DMS114 treated with DMSO at 0.1 percent for 48 hours (cell line): Measurements from ENCODE around the gene CD82.
A peak's percentile ranks its signal among the peaks of the same experiment; 100 is the strongest.
"Not testable (repeated sequence)": the region's sequence is repeated elsewhere in the genome, so short reads cannot be mapped to it uniquely, and the experiment has no call there.

Experiments used
- DNase-seq: peaks from one replicate; lab custom pipeline; 2025; ENCODE audit not compliant: unreplicated experiment; lab: John Stamatoyannopoulos, UW

The CD82 gene

GRCh38 chr11:44533921-44534711, 31.3 kb upstream of the CD82 start:
- no peak for DNase-seq

DNA sequence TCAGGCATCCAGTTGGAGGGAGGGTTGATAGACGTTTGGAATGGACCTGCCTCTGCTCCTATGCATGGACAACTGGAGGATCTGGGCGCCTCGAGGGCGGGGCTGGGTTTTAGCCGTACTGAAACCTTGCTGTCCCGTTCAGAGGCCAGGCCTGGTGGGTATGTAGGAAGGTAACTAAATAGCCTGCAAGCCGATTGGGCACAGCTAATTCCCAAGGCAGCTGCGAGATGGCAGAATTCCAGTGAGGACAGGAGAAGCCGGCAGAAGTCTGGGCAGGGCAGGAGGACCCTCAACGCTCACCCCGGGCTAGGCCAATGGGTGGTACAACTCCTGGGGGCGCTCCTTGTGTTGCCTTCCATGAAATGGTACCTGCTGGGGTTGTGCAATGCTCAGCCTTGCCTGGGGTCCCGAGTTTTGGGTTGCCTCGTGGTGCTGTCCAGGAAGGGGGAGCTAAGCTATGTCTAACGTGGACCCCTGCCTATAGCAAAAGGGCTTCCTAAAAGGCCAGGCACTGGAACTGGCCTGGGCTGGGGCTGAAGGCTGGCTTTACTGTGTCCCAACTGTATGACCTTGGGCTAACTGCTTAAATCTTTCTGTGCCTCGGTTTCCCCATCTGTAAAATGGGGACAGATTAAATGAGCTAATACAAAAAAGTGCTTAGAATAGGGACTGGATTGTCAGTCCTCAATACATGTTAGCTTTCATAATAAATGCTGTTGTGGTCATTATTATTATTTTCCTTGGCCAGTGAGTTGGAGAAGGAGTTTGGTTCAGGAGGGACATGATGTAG, 30.1 kb upstream of the CD82 start:
- DNase-seq: no peak

- DNase-seq: no peak
Observed at GRCh38 chr11:44536788-44537516, 28.5 kb upstream of the CD82 start.

- DNase-seq: no peak
Observed at GRCh38 chr11:44537679-44538078, 27.8 kb upstream of the CD82 start.

DNA sequence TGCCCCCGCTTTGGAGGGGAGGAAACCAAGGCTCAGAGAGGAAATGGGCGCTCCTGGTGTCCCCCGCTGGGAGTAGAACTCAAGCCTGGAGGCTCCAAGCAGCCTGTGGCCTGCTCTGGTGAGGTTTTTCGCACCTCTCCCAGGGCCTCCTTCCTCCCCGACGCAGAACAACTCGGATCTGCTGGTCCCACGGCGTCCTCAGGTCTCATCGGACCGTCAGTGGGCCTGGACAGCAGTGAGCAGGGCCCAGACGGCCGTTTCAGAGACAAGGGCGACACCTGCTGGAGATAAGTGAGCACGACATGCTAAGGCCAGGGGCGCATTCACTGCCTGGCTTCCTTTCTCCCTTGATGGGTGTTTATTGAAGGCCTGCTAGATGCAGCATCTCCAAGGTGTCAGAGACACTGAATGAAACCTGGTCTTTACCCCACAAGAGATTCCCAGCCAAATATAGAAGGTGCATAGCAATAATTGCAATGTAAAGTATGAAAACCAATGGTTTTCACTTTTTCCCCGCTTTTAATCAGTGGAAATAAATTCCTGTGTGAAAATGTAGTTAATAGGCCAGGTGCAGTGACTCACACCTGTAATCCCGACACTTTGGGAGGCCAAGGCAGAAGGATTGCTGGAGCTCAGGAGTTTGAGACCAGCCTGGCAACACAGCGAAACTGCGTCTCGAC, 26.9 kb upstream of the CD82 start:
- DNase-seq: peak; percentile 67

- no peak for DNase-seq
Observed at GRCh38 chr11:44539971-44540370, 25.5 kb upstream of the CD82 start.

- DNase-seq: no peak
Observed at GRCh38 chr11:44540667-44541066, 24.8 kb upstream of the CD82 start.

GRCh38 chr11:44542372-44542771, 23.1 kb upstream of the CD82 start:
- no peak for DNase-seq

DNA sequence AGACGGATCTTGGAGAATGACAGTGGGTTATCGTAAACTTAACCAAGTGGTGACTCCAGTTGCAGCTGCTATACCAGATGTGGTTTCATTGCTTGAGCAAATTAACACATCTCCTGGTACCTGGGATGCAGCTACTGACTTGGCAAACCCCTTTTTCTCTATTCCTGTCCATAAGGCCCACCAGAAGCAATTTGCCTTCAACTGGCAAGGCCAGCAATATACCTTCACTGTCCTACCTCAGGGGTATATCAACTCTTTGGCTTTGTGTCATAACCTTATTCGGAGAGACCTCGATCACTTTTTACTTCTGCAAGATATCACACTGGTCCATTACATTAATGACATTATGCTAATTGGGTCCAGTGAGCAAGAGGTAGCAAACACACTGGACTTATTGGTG, 18.5 kb upstream of the CD82 start:
- DNase-seq: not testable (repeated sequence)

GRCh38 chr11:44547534-44547933, 17.9 kb upstream of the CD82 start:
- DNase-seq: not testable (repeated sequence)

DNA sequence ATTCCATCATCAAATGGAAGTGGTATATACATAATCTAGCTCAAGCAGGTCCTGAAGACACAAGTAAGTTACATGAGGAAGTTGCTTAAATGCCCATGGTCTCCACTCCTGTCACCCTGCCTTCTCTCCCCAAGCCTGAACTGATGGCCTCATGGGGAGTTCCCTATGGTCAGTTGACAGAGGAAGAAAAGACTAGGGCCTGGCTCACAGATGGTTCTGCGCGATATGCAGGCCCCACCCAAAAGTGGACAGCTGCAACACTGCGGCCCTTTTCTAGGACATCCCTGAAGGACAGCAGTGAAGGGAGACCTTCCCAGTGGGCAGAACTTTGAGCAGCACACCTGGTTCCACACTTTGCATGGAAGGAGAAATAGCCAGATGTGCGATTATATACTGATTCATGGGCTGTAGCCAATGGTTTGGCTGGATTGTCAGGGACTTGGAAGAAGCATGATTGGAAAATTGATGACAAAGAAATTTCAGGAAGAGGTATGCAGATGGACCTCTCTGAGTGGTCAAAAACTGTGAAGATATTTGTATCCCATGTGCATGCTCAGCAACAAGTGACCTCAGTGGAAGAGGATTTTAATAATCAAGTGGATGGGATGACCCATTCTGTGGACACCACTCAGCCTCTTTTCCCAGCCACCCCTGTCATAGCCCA, 17.3 kb upstream of the CD82 start:
- DNase-seq: no peak

GRCh38 chr11:44548961-44549749, 16.3 kb upstream of the CD82 start:
- DNase-seq: not testable (repeated sequence)

DNA sequence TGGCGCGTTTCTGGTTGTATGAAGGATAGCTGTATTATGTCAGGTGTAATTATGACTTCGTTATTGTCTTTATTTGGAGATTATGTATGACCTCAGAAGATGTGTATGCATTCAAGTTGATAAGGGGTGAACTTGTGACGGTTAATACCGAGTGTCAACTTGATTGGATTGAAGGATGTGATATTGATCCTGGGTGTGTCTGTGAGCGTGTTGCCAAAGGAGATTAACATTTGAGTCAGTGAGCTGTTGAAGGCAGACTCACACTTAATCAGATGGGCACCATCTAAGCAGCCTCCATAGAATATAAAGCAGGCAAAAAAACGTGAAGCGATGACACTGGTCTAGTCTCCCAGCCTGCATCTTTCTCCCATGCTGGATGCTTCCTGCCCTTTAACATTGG, 15.3 kb upstream of the CD82 start:
- no peak for DNase-seq

- no peak for DNase-seq
Observed at GRCh38 chr11:44551456-44552139, 13.9 kb upstream of the CD82 start.

DNA sequence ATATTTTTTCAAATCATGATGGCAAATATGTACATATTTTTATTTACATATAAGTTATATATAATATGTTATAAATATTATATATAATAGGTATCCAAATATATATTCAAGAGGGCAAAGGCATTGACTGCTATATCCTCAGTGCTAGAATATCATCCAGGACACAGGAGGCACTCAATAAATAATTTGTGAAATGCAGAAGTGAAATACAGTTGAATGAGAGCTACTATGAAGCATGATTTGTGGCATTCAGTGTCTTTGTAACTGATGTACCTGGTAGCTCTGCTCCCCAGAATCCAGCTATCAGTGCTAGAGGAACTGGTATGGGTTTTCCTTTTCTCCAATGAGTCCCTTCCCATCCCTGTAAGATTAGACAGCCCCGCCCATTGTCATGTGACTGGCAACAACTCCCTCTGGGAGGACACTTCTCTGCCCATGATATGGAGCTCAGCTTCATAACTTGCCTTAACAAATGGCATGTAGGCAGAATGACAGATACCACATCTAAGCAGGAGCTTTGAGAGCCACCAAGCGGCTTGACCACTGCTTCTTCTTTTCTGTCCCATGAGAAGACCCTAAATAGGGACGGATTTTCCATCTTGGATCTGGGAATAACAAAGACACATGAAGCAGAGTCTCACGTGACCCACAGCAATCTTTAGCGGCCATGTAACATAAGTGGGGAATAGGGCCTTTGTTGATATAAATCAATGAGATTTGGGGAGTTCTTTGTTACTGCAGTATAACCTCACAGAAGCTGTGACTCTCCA, 10.2 kb upstream of the CD82 start:
- no peak for DNase-seq

DNA sequence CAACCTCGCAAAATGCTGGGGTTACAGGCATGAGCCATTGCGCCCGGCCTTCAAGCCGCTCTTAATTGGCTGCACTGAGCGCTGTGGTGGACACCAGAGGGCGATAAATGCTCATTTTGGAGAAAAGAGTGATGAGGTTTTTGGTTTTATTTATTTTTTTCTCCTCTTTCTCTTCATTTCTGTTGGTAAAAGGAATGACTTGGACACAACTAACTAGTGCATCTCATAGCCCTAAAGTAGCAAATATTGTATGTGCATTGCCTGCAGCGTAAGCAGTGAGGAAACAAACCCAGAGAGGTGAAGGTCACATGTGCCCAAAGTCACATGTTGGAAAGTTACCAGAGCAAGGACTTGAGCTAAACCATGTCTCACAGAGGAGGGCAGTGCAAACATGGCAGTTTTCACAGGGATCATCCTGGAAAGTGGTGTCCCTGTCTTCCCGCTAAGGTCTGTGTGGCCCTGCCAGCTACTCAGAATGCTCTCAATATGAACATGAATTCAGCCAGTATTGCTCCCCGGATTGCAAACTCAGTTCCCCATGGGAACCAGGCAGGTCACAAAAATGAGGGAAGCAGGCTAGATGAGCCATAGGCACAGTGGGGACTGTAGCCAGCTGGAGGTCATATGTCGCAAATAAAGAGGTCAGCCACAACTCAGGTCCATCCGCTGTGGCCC, 8.6 kb upstream of the CD82 start:
- DNase-seq: peak; percentile 5

DNA sequence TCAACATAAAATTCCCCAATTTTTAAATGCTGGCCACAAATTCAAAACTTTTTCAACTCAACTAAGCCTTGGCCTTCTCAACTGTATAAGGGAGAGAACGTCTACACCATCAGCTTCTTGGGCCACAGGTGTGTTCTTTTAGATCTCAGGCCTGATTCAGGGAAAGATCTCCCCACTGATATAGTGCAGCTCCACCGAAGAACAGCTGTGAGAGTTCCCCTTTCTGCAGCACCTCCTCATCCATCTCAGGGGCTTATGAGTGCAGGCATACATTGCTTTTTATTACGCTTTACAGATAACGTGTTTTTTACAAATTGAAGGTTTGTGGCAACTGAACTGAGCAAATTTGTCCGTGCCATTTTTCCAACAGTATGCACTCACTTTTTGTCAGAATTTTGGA, 8.0 kb upstream of the CD82 start:
- no peak for DNase-seq
